Cardiac atrium fibroblast (primary cell): ENCODE measurements around the gene RUNX3. TPM values are rescaled to one million over a fixed set of nuclear protein-coding genes. Genes with fewer than 3 reads are reported as not detected.

Experiments used
- total RNA-seq: library from RNA; depleted of rRNA; stranded (reverse); fragments of >200 nt; gene quantifications from 2 replicates; pipeline ENCODE4 v1.2.3, GENCODE V29; 2015

RUNX3 gene
- total RNA-seq, result not detected in 2 replicates

DNA sequence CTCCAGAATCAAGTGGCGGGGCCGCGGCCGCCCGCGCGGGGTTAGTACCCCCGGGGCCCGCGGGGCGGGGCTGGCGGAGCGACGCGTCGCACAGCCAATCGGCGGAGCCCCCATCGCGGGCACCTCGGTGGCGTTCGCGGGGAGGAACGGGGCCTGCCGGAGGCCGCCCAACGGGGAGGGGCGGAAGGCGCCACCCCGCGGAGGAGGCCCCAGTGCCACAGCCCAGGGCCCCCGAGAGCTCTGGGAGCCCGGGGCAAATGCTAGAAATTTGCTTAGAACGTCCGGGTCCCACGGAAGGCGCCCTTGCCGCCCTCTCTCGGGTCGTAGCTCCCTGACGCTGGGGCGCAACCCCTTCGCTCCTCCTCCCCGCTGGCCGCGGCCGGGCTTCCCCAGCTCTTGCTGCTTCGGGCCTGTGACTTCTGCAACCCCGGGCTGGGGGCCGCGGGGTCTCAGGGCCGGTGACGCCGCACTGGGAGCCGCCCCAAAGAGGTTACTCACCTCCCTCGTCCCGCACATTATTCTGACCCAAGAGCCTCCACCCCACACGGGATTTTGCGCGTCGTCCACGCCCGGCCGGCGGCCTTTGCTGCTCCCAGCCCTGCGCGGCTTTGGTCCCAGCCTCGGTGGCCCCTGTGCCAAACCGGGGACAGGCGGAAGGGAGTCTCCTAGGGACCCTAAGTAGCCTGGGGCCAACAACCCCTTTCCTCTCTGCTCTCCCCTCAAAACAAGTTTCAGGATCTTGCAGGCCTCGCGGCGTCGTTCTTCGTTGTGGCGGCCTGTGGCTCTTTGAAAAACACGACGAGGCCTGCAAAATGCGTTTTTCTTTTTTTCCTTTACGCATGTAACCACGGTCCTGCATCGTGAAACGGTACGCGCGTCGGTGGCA is at the start of gene RUNX3:
RUNX3 (minus strand) TSS at position 17 of the 886 bp plus-strand sequence. CDS start 408 bp downstream, outside the sequence.

Other genes with a start within 250 kb of the RUNX3 start
- 383 and 389 TPM in 2 replicates for gene CLIC4, start 184.8 kb downstream of the RUNX3 start, total RNA-seq